Astrocyte (in vitro differentiated cells and primary cell): ENCODE data around the gene WNT8B. TPM values are rescaled to one million over a fixed set of nuclear protein-coding genes. Genes with fewer than 3 reads are reported as not detected.

ENCODE experiments used
- DNase-seq: peaks from one replicate; pipeline ENCODE4 v3.0.0-alpha.2; 2010; ENCODE audit warnings: low read depth
- FAIRE-seq: peaks from 2 replicates; lab custom pipeline; 2011; peaks lifted over from hg19 to GRCh38; lab: Jason Lieb, UNC
- H2AFZ ChIP-seq: 2 replicates; pipeline ENCODE4 v1.6.0; 2012; ENCODE audit warnings: low read depth, low read length, inconsistent platforms
- H3K27ac ChIP-seq: 2 replicates; pipeline ENCODE4 v1.5.1; 2011; ENCODE audit warnings: low read depth, low read length, inconsistent platforms
- H3K27me3 ChIP-seq: 2 replicates; pipeline ENCODE4 v1.6.0; 2011; ENCODE audit warnings: low read length, inconsistent platforms; ENCODE audit not compliant: insufficient read depth
- H3K36me3 ChIP-seq: 2 replicates; pipeline ENCODE4 v1.5.1; 2011; ENCODE audit warnings: low read length, inconsistent platforms; ENCODE audit not compliant: insufficient read depth
- H3K4me1 ChIP-seq: 2 replicates; pipeline ENCODE4 v1.5.1; 2011; ENCODE audit warnings: low read length, inconsistent platforms; ENCODE audit not compliant: insufficient read depth
- H3K4me2 ChIP-seq: 2 replicates; pipeline ENCODE4 v1.6.0; 2012; ENCODE audit warnings: low read length, inconsistent platforms
- H3K4me3 ChIP-seq: 2 replicates; pipeline ENCODE4 v1.5.1; 2011; ENCODE audit warnings: low read depth, mild to moderate bottlenecking, low read length, inconsistent platforms; ENCODE audit not compliant: insufficient read depth
- H3K79me2 ChIP-seq: 2 replicates; pipeline ENCODE4 v1.6.0; 2012; ENCODE audit warnings: mild to moderate bottlenecking, low read length, inconsistent platforms; ENCODE audit not compliant: insufficient read depth
- H3K9ac ChIP-seq: 2 replicates; pipeline ENCODE4 v1.6.0; 2012; ENCODE audit warnings: mild to moderate bottlenecking, low read length, inconsistent platforms
- H3K9me3 ChIP-seq: 2 replicates; pipeline ENCODE4 v1.5.1; 2012; ENCODE audit warnings: low read depth, mild to moderate bottlenecking, low read length, inconsistent platforms; ENCODE audit not compliant: insufficient read depth
- H4K20me1 ChIP-seq: 2 replicates; pipeline ENCODE4 v1.6.0; 2012; ENCODE audit warnings: low read length, inconsistent platforms; ENCODE audit not compliant: insufficient read depth
- H3K27ac Mint-ChIP-seq: one replicate; pipeline ENCODE4 v1.8.0; 2021; ENCODE audit warnings: mild to moderate bottlenecking, mixed read lengths; ENCODE audit not compliant: unreplicated experiment
- H3K27me3 Mint-ChIP-seq: one replicate; pipeline ENCODE4 v1.8.0; 2021; ENCODE audit warnings: low read depth, mixed read lengths; ENCODE audit not compliant: unreplicated experiment
- H3K36me3 Mint-ChIP-seq: one replicate; pipeline ENCODE4 v1.8.0; 2021; ENCODE audit warnings: low read depth, mixed read lengths; ENCODE audit not compliant: unreplicated experiment
- H3K4me1 Mint-ChIP-seq: one replicate; pipeline ENCODE4 v1.8.0; 2021; ENCODE audit warnings: low read depth, mixed read lengths; ENCODE audit not compliant: unreplicated experiment
- H3K4me3 Mint-ChIP-seq: one replicate; pipeline ENCODE4 v1.8.0; 2021; ENCODE audit warnings: mild to moderate bottlenecking, moderate library complexity, mixed read lengths; ENCODE audit not compliant: unreplicated experiment
- H3K9me3 Mint-ChIP-seq: one replicate; pipeline ENCODE4 v1.8.0; 2021; ENCODE audit warnings: mild to moderate bottlenecking, mixed read lengths; ENCODE audit not compliant: unreplicated experiment
- EZH2 ChIP-seq: IDR thresholded peaks from 2 replicates; pipeline ENCODE4 v1.6.1; 2012; ENCODE audit warnings: mild to moderate bottlenecking, low read length, inconsistent platforms; ENCODE audit not compliant: insufficient read depth
- total RNA-seq: library from RNA; stranded (reverse); gene quantifications from 2 replicates; pipeline ENCODE4 v1.2.1, GENCODE V29; 2021
- TF ChIP-seq, protein P1 (sequence below): IDR thresholded peaks from 2 replicates; pipeline ENCODE4 v1.5.1; 2011; ENCODE audit warnings: low read depth, mild to moderate bottlenecking, inconsistent platforms, low read length, moderate library complexity; ENCODE audit not compliant: insufficient read depth

The WNT8B gene
- total RNA-seq, 1 donor from 2014 or later, result not detected

- Mint-ChIP-seq H3K9me3 (no peaks in the 10 kb centered on the region), H3K4me1 (peaks cover 2% of the 10 kb centered on the region), H3K27ac (no peak overlapping the region), H3K4me3 (no peak overlapping the region), H3K36me3 (peaks cover 26% of the 10 kb centered on the region), H3K27me3 (peaks cover 22% of the 10 kb centered on the region)
- Histone ChIP-seq H4K20me1 (no peaks in the 10 kb centered on the region), H3K27me3 (no peaks in the 10 kb centered on the region), H3K79me2 (no peaks in the 10 kb centered on the region), H3K4me1 (no peaks in the 10 kb centered on the region), H3K9ac (no peak overlapping the region), H3K27ac (no peak overlapping the region), H3K4me2 (no peak overlapping the region), H3K36me3 (no peaks in the 10 kb centered on the region), H2AFZ (no peak overlapping the region), H3K4me3 (no peak overlapping the region), H3K9me3 (no peaks in the 10 kb centered on the region)
- FAIRE-seq, result no peak
- no peak for TF ChIP-seq EZH2
- TF ChIP-seq, protein P1, sequence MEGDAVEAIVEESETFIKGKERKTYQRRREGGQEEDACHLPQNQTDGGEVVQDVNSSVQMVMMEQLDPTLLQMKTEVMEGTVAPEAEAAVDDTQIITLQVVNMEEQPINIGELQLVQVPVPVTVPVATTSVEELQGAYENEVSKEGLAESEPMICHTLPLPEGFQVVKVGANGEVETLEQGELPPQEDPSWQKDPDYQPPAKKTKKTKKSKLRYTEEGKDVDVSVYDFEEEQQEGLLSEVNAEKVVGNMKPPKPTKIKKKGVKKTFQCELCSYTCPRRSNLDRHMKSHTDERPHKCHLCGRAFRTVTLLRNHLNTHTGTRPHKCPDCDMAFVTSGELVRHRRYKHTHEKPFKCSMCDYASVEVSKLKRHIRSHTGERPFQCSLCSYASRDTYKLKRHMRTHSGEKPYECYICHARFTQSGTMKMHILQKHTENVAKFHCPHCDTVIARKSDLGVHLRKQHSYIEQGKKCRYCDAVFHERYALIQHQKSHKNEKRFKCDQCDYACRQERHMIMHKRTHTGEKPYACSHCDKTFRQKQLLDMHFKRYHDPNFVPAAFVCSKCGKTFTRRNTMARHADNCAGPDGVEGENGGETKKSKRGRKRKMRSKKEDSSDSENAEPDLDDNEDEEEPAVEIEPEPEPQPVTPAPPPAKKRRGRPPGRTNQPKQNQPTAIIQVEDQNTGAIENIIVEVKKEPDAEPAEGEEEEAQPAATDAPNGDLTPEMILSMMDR, result no peak
- no peak for DNase-seq
These were observed 35.2 kb downstream of the WNT8B start for GRCh38 chr10:100498059-100498458.

- peaks cover 19% of the 10 kb centered on the region for H3K27me3 Mint-ChIP-seq
- Histone ChIP-seq H4K20me1 (no peaks in the 10 kb centered on the region), H3K36me3 (no peaks in the 10 kb centered on the region), H3K4me2 (no peak overlapping the region), H3K4me1 (peaks cover 11% of the 10 kb centered on the region), H3K79me2 (no peaks in the 10 kb centered on the region), H3K9ac (no peak overlapping the region), H2AFZ (no peak overlapping the region), H3K27me3 (no peaks in the 10 kb centered on the region), H3K27ac (no peak overlapping the region), H3K9me3 (no peaks in the 10 kb centered on the region), H3K4me3 (no peak overlapping the region)
- H3K9me3 Mint-ChIP-seq, result no peaks in the 10 kb centered on the region
- peaks cover 8% of the 10 kb centered on the region for H3K4me1 Mint-ChIP-seq
- no peak for TF ChIP-seq EZH2
- TF ChIP-seq, protein P1, result no peak
- H3K27ac Mint-ChIP-seq, result no peak overlapping the region
- FAIRE-seq (no peak), DNase-seq (no peak)
- peaks cover 29% of the 10 kb centered on the region for H3K36me3 Mint-ChIP-seq
- H3K4me3 Mint-ChIP-seq, result no peak overlapping the region
These were observed 38.6 kb downstream of the WNT8B start for GRCh38 chr10:100501423-100501822.

DNA sequence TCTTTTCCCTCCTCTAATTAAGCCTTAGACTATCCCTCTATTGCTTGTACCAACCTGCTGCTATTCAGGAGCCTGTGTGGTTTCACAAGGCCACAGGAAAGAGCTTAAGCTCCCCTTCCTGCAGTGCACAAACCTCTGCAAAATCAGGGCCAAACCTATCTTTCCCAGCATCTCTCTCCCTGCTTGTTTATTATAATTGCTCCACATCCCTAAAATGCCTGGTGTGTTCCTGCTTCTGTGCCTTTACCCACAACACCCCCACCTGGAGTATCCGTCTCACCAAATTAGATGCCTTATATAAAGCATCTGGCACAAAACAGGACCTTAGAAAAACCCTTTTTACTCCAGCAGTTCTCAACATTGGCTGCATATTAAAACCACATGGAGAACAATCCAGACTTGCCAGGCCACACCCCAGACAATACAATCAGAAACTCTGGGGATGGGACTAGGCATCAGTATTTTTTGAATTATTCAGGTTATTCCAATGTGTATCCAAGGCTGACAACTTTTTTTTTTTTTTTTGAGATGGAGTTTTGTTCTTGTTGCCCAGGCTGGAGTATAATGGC lies 40.2 kb downstream of the WNT8B start:
- DNase-seq, result no peak
- Mint-ChIP-seq H3K4me1 (peaks cover 8% of the 10 kb centered on the region), H3K4me3 (no peak overlapping the region), H3K27ac (peak overlapping the region; percentile 42), H3K9me3 (no peaks in the 10 kb centered on the region), H3K36me3 (peaks cover 24% of the 10 kb centered on the region), H3K27me3 (peaks cover 10% of the 10 kb centered on the region)
- Histone ChIP-seq H3K27me3 (no peaks in the 10 kb centered on the region), H3K4me2 (no peak overlapping the region), H3K4me1 (peaks cover 21% of the 10 kb centered on the region), H2AFZ (no peak overlapping the region), H3K79me2 (no peaks in the 10 kb centered on the region), H3K27ac (no peak overlapping the region), H3K4me3 (no peak overlapping the region), H4K20me1 (no peaks in the 10 kb centered on the region), H3K9me3 (no peaks in the 10 kb centered on the region), H3K36me3 (no peaks in the 10 kb centered on the region), H3K9ac (no peak overlapping the region)
- no peak for FAIRE-seq
- TF ChIP-seq, protein P1, result no peak
- no peak for TF ChIP-seq EZH2
